ENCODE data around the gene UTP11. TPM values are rescaled to one million over a fixed set of nuclear protein-coding genes. Genes with fewer than 3 reads are reported as not detected.
A peak's percentile ranks its signal among the peaks of the same experiment; 100 is the strongest.

The UTP11 gene
- total RNA-seq, 5 donors from 2014 or later (not counting 1 experiment from before 2014, with no cell fraction given) = 8.5 to 18.3 (median 15.9) TPM

DNA sequence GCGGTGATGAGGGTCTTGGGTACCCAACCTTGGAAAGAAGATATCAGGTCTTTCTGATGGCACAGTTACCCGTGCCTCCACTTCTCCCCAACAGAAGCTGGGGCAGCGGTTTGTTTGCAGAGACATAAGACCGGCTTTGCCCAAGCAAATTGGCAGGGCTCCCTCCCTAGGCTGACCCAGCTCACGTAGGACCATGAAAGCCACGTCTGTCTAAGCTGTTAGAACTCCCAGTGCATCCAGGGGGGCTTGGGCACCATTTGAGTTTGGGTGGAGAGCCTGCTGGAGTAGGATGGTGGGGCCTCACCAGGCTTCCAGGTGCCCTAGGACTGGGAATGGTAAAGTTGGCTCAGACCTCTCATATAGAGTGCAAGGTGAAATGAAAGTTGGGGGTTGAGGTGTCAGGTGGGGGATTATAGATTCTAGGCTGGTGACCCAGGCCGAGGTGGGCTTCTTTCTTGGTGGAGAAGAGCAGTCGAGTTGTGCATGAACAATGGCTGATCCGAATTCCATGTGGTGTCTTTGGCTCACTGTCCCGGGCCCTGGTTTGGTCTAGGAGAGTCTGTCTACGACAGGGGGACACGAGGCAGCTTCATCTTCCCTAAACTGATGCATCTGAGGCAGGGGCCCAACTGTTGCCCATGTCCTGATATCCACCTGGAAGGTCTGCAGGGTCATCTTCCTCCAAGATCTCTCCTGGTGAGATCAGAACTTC, 30.7 kb downstream of the UTP11 start:
- H3K9me3 Mint-ChIP-seq = no peaks in the 10 kb centered on the region
- ATAC-seq (replicated peaks in 1 of 4) (no peak), DNase-seq (no peak)
- CTCF ChIA-PET = no interaction called here
- Histone ChIP-seq H3K27me3 (replicated peaks in 1 of 2; ENCODE audit: control insufficient read depth in 2 of 2, extremely low read depth in 1 of 2, insufficient read depth in 2 of 2, low read length in 1 of 2) (peaks cover 5 to 67% of the 10 kb centered on the region in 2 experiments), H3K36me3 (ENCODE audit: control insufficient read depth in 2 of 2, extremely low read depth in 1 of 2, insufficient read depth in 1 of 2, low read length in 1 of 2) (no peaks in the 10 kb centered on the region), H3K4me1 (ENCODE audit: control insufficient read depth in 1 of 2, extremely low read depth in 1 of 2, insufficient read depth in 2 of 2, low read length in 2 of 2) (peaks cover 2 to 26% of the 10 kb centered on the region in 2 experiments), H3K9me3 (no peaks in the 10 kb centered on the region), H3K4me3 (ENCODE audit: control insufficient read depth in 1 of 2, extremely low read depth in 1 of 2, low read length in 1 of 2) (no peak overlapping the region), H3K27ac (ENCODE audit: low read length) (no peak overlapping the region)
- H3K4me3 Mint-ChIP-seq = peak overlapping the region in 2 of 3 donors; percentile 34 to 81
- peaks cover 10 to 20% (median 18%) of the 10 kb centered on the region in 3 donors for H3K4me1 Mint-ChIP-seq
- 80% methylated on average over 6 of the region's 12 CpGs for WGBS (ENCODE audit: insufficient coverage)
- POLR2A ChIA-PET = no interaction called here
- peak overlapping the region in 1 of 2 donors; percentile 52 for H3K27ac Mint-ChIP-seq
- H3K36me3 Mint-ChIP-seq = no peaks in the 10 kb centered on the region
- H3K27me3 Mint-ChIP-seq = peaks cover 57 to 61% of the 10 kb centered on the region in 2 donors

DNA sequence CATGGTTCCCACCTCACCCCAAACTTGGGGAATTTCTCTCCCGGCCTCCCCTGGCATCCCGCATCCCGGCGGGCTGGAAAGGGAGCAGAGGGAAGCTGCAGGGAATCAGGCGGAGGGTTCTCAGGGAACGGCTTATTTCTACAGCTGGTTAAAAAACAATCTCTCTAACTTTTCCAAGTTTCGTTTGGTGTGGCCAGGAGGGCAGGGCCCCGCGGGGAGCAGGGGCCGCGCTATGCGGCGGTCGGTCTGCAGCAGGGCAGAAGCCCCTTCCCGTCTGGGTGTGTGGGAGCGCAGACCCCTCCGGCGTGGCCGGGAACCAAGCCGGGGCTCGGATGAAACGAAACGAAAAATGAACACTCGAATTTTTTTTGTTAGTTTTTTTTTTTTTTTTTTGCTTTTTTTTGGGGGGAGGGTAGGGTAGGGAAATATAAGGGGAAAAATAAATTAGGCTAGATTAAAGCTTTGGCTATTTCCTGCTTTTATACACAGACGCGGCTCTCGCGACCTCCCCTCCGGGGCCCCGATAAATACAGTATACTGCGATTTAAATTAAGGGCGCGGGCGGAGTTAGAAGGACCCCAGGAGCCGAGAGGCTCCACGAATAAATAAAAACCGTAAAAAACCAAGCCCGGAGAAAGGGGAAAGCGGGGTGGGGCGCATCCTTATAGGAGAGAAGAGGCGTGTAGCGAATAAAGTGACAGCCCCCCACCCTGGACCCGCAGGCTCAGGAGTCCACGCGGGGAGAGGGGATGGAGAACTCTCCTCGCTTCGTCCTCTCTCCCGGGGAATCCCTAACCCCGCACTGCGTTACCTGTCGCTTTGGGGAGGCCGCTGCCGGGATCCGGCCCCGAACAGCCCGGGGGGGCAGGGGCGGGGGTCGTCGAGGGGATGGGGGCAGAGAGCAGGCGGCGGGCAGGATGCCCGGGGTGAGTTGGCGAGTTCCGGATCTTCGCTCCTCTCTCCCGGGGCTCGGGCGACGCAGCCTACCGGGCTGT, 32.0 kb downstream of the UTP11 start:
- H3K4me3 ChIP-seq (ENCODE audit: control insufficient read depth in 1 of 2, extremely low read depth in 1 of 2, low read length in 1 of 2) = peak overlapping the region; percentile 32 to 50
- H3K4me1 ChIP-seq (ENCODE audit: control insufficient read depth in 1 of 2, extremely low read depth in 1 of 2, insufficient read depth in 2 of 2, low read length in 2 of 2) = peaks cover 2 to 26% of the 10 kb centered on the region in 2 experiments
- no peak for ATAC-seq (replicated peaks in 1 of 4)
- CTCF ChIA-PET = interaction anchor here (0.6 to 0.7 kb wide), 3 partner anchors 14 to 135 kb away, joined by 3 to 6 read pairs (median 3); no protein-coding TSS in a partner anchor
- peaks cover 10 to 62% of the 10 kb centered on the region in 2 experiments for H3K27me3 ChIP-seq (replicated peaks in 1 of 2; ENCODE audit: control insufficient read depth in 2 of 2, extremely low read depth in 1 of 2, insufficient read depth in 2 of 2, low read length in 1 of 2)
- DNase-seq = peak in 1 of 35 experiments; percentile 18
- H3K36me3 Mint-ChIP-seq = no peaks in the 10 kb centered on the region
- H3K27me3 Mint-ChIP-seq = peaks cover 46 to 54% of the 10 kb centered on the region in 2 donors
- H3K4me1 Mint-ChIP-seq = peaks cover 10 to 20% (median 18%) of the 10 kb centered on the region in 3 donors
- POLR2A ChIA-PET = interaction anchor here in 1 of 2 donors (0.7 kb wide), 1 partner anchor 606 kb away, joined by 7 read pairs; no protein-coding TSS in a partner anchor
- no peaks in the 10 kb centered on the region for H3K36me3 ChIP-seq (ENCODE audit: control insufficient read depth in 2 of 2, extremely low read depth in 1 of 2, insufficient read depth in 1 of 2, low read length in 1 of 2)
- H3K9me3 ChIP-seq = no peaks in the 10 kb centered on the region
- H3K27ac ChIP-seq (ENCODE audit: low read length) = no peak overlapping the region
- H3K9me3 Mint-ChIP-seq = no peaks in the 10 kb centered on the region
- peak overlapping the region; percentile 59 to 81 (median 71) for H3K4me3 Mint-ChIP-seq
- WGBS (ENCODE audit: insufficient coverage) = 4% methylated on average over 39 of the region's 70 CpGs
- H3K27ac Mint-ChIP-seq = no peak overlapping the region

DNA sequence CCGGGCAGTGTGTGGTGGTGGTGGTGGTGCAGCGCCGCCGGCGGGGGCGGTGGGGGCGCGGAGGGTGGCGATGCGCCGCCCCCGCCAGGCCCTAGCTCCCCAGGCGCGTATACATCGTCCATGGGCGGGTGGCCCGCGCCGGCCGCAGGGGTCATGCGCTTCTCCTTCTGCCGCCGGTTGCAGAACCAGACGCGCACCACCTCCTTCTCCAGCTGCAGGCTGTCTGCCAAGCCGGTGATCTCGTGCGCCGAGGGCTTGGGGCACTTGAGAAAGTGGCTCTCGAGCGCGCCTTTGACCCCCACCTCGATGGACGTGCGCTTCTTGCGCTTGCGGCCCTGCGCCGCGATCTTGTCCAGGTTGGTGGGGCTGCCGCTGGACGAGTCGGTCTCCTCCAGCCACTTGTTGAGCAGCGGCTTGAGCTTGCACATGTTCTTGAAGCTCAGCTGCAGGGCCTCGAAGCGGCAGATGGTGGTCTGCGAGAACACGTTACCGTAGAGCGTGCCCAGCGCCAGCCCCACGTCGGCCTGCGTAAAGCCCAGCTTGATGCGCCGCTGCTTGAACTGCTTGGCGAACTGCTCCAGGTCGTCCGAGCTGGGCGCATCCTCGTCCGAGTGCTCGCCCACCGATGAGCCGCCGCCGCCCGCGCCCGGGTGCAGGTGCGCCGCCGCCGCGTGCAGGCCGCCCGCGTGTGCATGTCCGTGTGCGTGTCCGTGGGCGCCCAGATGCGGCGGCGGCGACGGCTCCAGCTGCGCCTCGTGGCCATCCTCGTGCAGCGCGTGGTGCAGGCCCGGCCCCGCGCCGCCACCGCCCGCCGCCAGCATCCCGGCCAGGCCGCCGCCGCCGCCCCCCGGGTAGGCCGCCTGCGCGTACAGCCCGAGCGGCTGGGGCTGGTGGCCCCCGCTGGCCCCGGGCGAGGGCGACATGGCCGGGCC, 33.1 kb downstream of the UTP11 start:
- H3K27ac Mint-ChIP-seq = no peak overlapping the region
- peaks cover 2 to 26% of the 10 kb centered on the region in 2 experiments for H3K4me1 ChIP-seq (ENCODE audit: control insufficient read depth in 1 of 2, extremely low read depth in 1 of 2, insufficient read depth in 2 of 2, low read length in 2 of 2)
- DNase-seq = peak in 2 of 35 experiments; percentile 21 to 24
- H3K9me3 Mint-ChIP-seq = no peaks in the 10 kb centered on the region
- H3K27me3 Mint-ChIP-seq = peaks cover 36 to 43% of the 10 kb centered on the region in 2 donors
- H3K9me3 ChIP-seq = no peaks in the 10 kb centered on the region
- no peaks in the 10 kb centered on the region for H3K36me3 Mint-ChIP-seq
- H3K27ac ChIP-seq (ENCODE audit: low read length) = no peak overlapping the region
- peaks cover 10 to 55% of the 10 kb centered on the region in 2 experiments for H3K27me3 ChIP-seq (replicated peaks in 1 of 2; ENCODE audit: control insufficient read depth in 2 of 2, extremely low read depth in 1 of 2, insufficient read depth in 2 of 2, low read length in 1 of 2)
- CTCF ChIA-PET = interaction anchor here in 1 of 2 donors (0.7 kb wide), 1 partner anchor 12 kb away, joined by 3 read pairs; no protein-coding TSS in a partner anchor
- no peaks in the 10 kb centered on the region for H3K36me3 ChIP-seq (ENCODE audit: control insufficient read depth in 2 of 2, extremely low read depth in 1 of 2, insufficient read depth in 1 of 2, low read length in 1 of 2)
- no peak for ATAC-seq (replicated peaks in 1 of 4)
- H3K4me3 ChIP-seq (ENCODE audit: control insufficient read depth in 1 of 2, extremely low read depth in 1 of 2, low read length in 1 of 2) = peak overlapping the region; percentile 10 to 29
- WGBS (ENCODE audit: insufficient coverage) = 5% methylated on average over 110 of the region's 115 CpGs
- POLR2A ChIA-PET = interaction anchor here in 1 of 2 donors (0.9 kb wide), 1 partner anchor 492 kb away, joined by 3 read pairs; the partner anchor contains the start of gene SNIP1
- peak overlapping the region; percentile 25 to 62 (median 54) for H3K4me3 Mint-ChIP-seq
- peaks cover 10 to 20% (median 18%) of the 10 kb centered on the region in 3 donors for H3K4me1 Mint-ChIP-seq

DNA sequence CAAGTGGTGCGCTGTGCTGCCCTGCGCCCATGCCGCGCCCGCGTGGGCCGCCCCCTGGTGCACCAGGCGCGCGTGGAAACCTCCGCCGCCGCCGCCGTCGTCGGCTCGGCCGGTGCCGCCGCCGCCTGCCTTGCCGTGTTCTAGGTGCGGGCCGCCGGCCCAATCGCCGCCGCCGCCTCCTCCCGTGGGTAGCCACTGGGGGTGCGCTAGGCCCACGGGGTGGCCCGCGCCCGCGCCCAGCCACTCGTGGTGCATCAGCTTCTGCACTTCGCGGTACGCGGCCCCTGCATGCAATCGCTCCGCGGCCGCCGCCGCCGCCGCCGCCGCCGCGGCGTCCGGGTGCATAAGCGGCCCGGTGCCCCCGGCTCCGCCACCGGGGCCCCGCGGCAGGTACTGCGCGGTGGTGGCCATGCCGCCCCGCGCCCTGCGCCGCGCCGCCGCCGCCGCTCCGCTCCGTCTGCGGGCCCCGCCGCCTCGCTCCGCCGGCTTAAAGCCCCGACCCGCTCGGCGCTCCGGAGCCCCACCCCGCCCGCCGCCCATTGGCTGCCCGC, 33.9 kb downstream of the UTP11 start, which contains the start of gene POU3F1:
TSS of gene POU3F1 (minus strand) at position 461 of the 551 bp plus-strand sequence. CDS start at position 411, 50 bp downstream.
- DNase-seq (peak in 9 of 35 experiments; percentile 10 to 58 (median 31)), ATAC-seq (replicated peaks in 1 of 4) (peak; percentile 16 to 24 (median 18))
- POLR2A ChIA-PET = interaction anchor here in 1 of 2 donors (0.9 kb wide), 1 partner anchor 492 kb away, joined by 3 read pairs; the partner anchor contains the start of gene SNIP1
- Mint-ChIP-seq H3K27ac (no peak within 1 kb of the TSS), H3K27me3 (peaks cover 28 to 36% of the 10 kb centered on the region in 2 donors), H3K36me3 (no peaks in the 10 kb centered on the region), H3K4me3 (peak within 1 kb of the TSS; percentile 73 to 79 (median 78)), H3K4me1 (peaks cover 10 to 20% (median 18%) of the 10 kb centered on the region in 3 donors), H3K9me3 (no peaks in the 10 kb centered on the region)
- Histone ChIP-seq H3K4me1 (ENCODE audit: control insufficient read depth in 1 of 2, extremely low read depth in 1 of 2, insufficient read depth in 2 of 2, low read length in 2 of 2) (peaks cover 2 to 26% of the 10 kb centered on the region in 2 experiments), H3K27ac (ENCODE audit: low read length) (no peak within 1 kb of the TSS), H3K9me3 (no peaks in the 10 kb centered on the region), H3K4me3 (ENCODE audit: control insufficient read depth in 1 of 2, extremely low read depth in 1 of 2, low read length in 1 of 2) (peak within 1 kb of the TSS; percentile 43 to 56), H3K36me3 (ENCODE audit: control insufficient read depth in 2 of 2, extremely low read depth in 1 of 2, insufficient read depth in 1 of 2, low read length in 1 of 2) (no peaks in the 10 kb centered on the region), H3K27me3 (replicated peaks in 1 of 2; ENCODE audit: control insufficient read depth in 2 of 2, extremely low read depth in 1 of 2, insufficient read depth in 2 of 2, low read length in 1 of 2) (peaks cover 10 to 56% of the 10 kb centered on the region in 2 experiments)
- WGBS (ENCODE audit: insufficient coverage) = under 1% methylated on average over 92 of the region's 92 CpGs
- CTCF ChIA-PET = interaction anchor here in 1 of 2 donors (0.7 kb wide), 1 partner anchor 13 kb away, joined by 3 read pairs; no protein-coding TSS in a partner anchor

DNA sequence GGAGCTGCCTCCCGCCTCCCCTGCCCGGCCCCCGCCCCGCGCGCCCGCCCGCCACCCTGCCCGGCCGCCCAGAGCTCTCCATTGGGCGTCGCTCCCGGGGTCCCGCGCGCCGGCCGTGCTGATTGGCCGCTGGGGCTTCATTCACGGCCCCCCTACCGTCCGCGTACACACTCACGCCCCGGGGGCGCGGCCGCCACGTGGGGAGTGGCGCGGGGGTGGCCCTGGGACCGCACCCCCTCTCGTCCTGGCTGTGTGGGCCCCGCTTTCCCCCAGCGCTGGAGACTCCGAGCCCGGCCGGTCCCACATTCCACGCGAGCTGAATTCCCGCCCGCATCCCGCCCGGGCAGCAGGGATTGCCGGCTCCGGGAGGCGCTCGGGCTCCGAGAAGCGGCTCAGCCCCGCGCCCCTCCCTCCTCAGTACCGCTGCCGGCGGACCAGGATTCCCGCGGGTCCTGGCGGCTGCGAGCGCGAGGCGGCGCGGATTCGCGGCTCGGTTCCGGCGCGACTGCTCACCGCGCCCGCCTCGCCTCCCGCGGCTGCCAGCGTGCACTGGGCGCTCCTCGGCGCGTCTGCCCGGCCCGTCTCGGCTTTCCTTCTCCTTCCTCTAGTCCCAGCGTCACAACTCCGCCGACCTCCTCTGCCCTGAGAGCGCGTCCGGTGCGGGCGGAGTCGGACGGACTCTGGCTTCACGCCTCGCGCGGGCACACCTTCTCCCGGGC, 34.5 kb downstream of the UTP11 start:
- CTCF ChIA-PET = no interaction called here
- peak; percentile 86 to 89 (median 89) for ATAC-seq (replicated peaks in 1 of 4)

More for the DNA sequence above, 34.5 kb downstream of the UTP11 start:
- Mint-ChIP-seq H3K9me3 (no peaks in the 10 kb centered on the region), H3K4me3 (peak overlapping the region; percentile 73 to 79 (median 78)), H3K36me3 (no peaks in the 10 kb centered on the region), H3K27me3 (peaks cover 22 to 30% of the 10 kb centered on the region in 2 donors), H3K4me1 (peaks cover 10 to 20% (median 18%) of the 10 kb centered on the region in 3 donors), H3K27ac (no peak overlapping the region)
- POLR2A ChIA-PET = interaction anchor here (0.6 to 0.9 kb wide), 2 partner anchors 357 to 493 kb away, joined by 3 read pairs; partner anchors contain the start of gene SNIP1 (in 1 of the 2)
- Histone ChIP-seq H3K9me3 (no peaks in the 10 kb centered on the region), H3K27ac (ENCODE audit: low read length) (no peak overlapping the region), H3K36me3 (ENCODE audit: control insufficient read depth in 2 of 2, extremely low read depth in 1 of 2, insufficient read depth in 1 of 2, low read length in 1 of 2) (no peaks in the 10 kb centered on the region), H3K4me1 (ENCODE audit: control insufficient read depth in 1 of 2, extremely low read depth in 1 of 2, insufficient read depth in 2 of 2, low read length in 2 of 2) (peaks cover 2 to 26% of the 10 kb centered on the region in 2 experiments), H3K4me3 (ENCODE audit: control insufficient read depth in 1 of 2, extremely low read depth in 1 of 2, low read length in 1 of 2) (peak overlapping the region; percentile 43 to 56), H3K27me3 (replicated peaks in 1 of 2; ENCODE audit: control insufficient read depth in 2 of 2, extremely low read depth in 1 of 2, insufficient read depth in 2 of 2, low read length in 1 of 2) (peaks cover 10 to 54% of the 10 kb centered on the region in 2 experiments)
- peak in 32 of 35 experiments; percentile 25 to 82 (median 53) for DNase-seq
- WGBS (ENCODE audit: insufficient coverage) = under 1% methylated on average over 99 of the region's 99 CpGs

Measured in T-cell (primary cell).